GM18505 (cell line): ENCODE data around the gene DNER.

Experiments
- ATAC-seq: cut with Tn5 transposase; IDR thresholded peaks from one replicate; pipeline ENCODE4 v1.9.1; 2021; ENCODE audit not compliant: unreplicated experiment
- POLR2A ChIP-seq: IDR thresholded peaks from 4 replicates; pipeline ENCODE4 v1.6.1; 2011; ENCODE audit warnings: borderline replicate concordance; ENCODE audit not compliant: insufficient read depth, insufficient read length; ENCODE audit errors: extremely low read depth

DNER gene

DNA sequence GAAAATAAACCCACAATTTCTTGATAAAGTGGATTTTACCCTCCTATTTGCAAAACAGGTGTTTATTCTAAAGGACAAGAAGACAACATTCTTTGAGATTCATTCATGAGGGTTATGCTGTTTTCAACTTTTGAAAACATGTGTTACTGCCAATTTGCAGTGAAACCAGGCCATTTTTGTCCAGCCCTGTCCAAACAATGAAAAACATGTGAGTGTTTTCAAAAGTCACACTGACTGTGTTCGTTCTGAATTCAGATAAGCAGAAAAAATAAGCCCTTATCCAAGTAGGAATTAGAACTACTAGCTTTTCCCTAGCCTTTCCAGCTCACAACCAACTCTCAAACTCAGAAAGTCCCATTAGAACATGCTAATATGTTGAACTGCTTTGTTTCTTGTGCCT lies 295.2 kb downstream of the DNER start:
- no peak for TF ChIP-seq POLR2A
- no peak for ATAC-seq

DNA sequence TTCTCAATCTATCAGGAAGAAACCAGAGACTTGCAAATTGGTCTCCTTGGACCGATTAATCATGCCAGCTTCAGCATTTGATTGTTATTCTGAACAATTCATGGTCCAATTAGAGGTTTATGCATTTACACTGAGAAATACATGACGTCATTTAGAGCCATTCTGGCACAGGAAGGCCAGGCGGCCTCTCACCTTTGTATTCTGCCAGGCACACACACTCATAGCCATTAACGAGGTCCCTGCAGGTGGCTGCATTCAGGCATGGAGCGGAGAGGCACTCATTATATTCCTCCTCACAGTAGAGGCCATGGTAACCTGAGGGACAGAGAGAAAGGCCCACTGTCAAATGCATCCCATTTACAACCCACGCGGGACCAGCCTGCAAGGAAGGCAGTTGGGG lies 296.4 kb downstream of the DNER start:
- no peak for ATAC-seq
- TF ChIP-seq POLR2A = no peak

DNA sequence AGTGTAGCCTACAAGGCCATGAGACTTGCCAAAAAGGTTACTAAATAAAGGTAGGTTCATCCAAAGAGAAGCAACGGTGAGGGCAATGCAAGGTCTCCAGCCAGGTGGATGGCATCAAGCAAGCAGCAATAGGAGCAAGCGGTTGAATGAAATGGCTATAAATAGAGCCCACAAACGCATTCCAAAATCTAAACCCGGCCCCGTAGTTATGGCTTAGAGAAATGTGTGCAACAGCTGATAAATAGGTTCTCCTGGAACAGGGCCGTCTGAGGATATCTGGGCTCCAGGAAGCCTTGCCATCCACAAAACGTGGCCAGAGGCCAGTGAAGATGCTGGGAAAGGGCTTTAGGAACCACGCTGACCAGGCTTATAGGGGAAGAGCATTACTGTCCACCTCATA lies 297.2 kb downstream of the DNER start:
- TF ChIP-seq POLR2A = no peak
- no peak for ATAC-seq

DNA sequence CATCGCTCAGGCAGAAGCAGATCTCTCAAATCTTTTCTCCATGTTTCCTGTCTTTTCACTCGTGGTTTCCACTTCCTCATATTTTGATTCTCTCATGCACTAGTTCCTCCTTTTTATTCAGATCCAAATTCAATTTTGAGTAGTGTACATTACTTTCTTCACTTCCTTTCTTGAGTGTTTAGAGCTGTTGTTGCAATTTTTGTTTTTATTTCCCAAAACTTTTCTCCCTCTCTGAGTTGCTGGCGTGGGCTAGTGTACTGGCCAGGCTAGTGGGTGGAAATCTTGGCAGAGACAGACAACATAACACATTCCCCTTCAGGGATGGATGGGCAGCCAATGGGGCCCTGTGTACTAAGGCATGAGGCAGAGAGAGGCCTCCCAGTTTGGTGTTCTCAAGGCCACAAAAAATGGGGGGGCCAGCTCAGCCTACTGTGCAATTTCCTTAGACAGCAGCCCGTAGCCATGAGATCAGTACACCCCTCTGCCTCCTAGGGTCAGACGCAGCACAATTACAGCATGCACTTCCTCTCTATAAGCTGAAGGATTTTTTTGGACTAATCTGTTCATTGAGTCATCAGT lies 298.1 kb downstream of the DNER start:
- ATAC-seq = no peak
- TF ChIP-seq POLR2A = no peak

DNA sequence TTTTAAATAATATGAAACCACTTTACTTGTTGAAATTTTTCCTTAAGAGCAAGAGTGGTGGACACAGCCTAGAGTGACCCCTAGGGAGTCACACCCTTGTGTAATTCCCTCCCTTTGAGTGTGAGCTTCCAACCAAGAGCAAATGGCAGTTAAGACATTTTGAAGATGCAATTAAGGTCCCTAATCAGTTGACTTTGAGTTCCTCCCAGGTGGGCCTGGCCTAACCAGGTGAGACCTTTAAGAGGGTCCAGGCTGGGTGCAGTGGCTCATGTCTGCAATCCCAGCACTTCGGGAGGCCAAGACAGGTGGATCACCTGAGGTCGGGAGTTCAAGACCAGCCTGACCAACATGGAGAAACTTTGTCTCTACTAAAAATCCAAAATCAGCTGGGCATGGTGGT lies 299.7 kb downstream of the DNER start:
- no peak for TF ChIP-seq POLR2A
- no peak for ATAC-seq

DNA sequence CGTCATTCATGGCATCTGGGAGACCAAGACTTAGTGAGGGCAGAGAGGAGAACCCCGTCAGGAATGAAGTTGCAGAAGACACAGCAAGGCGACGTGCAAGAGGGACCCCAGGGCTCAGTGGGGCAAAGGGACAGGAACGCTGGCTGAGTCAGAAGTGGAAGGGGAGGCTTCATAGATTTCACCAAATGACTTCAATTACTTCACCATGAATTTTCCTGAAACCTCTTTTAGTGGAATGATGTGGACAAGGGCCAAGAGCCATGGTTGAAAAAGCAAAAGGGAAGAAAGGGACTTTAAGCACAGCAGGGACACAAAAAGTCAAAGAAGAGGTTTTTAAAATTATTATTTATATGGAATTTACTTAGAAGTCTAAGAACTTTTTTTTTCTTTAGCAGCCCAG lies 301.7 kb downstream of the DNER start:
- ATAC-seq = no peak
- TF ChIP-seq POLR2A = no peak

DNA sequence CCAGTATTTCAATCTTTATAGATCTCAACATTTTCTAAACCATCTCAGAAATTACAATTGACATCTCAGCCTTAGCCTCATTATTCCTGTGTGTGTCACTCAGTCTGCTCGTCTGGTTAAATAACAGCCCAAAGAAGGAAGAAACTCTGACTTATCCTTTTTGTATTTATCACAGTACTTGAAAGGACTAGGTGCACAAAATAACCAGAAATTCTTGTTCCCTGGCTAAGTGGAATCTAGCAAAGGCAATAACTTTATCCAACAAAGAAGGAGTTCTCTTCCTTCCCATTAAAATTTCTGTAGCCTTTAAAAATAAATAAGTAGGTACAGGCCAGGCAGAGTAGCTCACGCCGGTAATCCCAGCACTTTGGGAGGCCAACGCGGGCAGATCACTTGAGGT lies 303.4 kb downstream of the DNER start:
- ATAC-seq = no peak
- TF ChIP-seq POLR2A = no peak

DNA sequence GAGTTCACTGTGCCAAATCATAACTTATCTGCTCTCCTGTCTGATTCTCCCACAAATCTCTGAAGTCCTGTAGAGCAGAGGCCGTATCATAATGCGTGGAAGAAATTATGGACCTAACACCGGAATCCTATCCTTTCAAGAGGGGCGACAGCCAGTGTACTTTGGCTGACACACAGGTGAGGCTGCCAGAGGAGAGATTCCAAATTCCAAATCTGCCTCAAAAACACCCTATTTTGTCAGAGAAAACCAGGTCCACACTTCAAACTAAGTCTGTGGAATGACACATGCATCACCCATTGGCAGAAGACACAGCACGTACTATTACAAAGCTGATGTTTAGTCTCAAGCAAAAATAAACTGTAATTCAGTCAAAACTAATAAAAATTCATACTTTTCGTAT lies 304.1 kb downstream of the DNER start:
- no peak for TF ChIP-seq POLR2A
- ATAC-seq = no peak

DNA sequence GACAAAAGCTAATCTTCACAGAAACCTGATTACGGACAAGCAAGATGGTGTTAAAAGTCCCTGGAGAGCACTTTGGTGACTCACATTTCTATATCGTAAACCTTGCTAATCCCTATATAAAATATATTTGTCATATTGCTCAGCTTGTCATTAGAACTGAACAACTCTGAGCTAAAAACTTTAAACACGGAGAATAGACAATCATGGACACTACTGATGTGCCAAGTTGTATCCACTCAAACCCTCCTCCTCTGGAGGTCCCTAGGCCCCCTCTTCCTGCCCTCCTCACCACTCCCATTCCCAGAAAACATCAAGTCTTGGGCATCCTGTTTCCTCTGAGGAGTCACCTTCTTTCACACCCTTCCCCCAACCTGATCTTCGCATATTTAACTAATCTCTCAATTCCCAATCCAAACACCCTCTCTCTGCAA lies 304.6 kb downstream of the DNER start:
- TF ChIP-seq POLR2A = no peak
- ATAC-seq = no peak

DNA sequence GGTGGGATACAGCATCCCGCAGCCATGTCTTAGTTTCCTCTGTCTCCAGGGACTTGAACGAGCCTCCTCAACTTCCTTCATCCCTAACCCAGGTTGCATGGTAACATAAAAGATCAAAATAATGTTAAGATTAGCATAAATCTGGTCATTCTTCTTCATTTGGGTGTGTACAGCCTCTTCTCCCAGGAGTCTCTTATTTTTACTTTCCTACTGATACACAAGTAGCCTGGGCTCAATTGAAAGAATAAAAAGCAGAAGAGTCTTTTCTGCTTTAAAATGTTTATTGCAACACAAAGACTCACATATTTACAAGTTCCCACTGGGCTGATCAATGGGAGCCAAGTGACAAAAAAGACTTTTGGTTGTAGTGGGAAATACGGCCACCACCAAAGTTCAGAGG lies 305.4 kb downstream of the DNER start:
- TF ChIP-seq POLR2A = no peak
- ATAC-seq = no peak

DNA sequence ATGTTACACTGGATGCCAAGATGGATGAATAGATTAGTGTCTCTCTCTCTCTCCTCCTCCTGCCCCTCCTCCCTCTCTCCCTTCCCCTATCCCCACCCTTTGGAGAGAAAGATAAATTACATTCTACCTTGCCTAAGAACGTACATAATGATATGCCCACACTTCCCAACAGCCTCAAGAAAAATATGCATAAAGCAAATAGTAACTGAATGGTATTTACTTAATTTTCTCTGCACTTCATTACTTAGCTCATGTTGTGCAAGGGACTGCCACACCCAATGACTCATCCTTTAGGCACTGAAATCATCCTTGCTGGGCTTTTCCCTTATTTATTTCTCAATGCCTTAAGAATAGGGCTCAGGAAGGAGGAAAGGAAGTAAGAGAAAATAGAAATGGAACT lies 306.0 kb downstream of the DNER start:
- no peak for TF ChIP-seq POLR2A

DNA sequence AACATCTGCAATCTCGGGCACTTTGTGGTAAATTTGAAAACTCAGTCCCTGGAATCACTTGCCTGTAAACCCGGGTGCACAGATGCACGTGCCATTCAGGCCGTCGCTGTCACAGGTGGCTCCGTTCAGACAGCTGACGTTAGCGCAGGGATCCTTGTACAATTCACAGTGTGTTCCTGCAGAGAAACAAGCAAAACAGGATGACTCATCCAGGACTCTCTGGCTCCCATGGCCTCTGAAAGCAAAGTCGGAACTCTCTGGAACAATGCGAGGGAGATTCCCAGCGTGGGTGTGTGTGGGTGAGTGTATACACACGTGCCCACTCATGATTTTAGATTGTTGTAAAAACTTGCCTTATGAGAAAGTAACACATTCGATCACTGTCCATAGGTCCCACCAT lies 307.2 kb downstream of the DNER start:
- no peak for ATAC-seq

More for the DNA sequence above, 306.0 kb downstream of the DNER start:
- no peak for ATAC-seq

DNA sequence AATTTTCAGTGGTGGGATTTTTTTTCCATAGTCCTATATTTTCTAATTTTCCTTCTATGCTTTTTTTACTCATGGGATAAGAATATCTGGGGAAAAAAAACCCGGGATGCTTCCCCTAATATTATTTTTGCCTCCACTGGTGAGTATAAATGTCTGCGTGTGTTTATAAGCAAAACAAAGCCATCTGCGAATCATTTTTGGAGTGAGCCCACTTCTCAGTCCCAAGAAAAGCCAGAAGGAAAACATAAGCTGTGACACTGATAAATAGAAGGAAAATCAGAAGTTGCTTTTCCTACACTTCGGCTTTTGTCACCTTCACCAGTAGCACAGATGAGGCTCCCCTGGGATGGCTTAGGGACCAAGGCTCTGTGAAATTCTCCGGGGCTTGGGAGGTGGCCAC lies 308.6 kb downstream of the DNER start:
- ATAC-seq = no peak
- TF ChIP-seq POLR2A = no peak

More for the DNA sequence above, 307.2 kb downstream of the DNER start:
- TF ChIP-seq POLR2A = no peak

DNA sequence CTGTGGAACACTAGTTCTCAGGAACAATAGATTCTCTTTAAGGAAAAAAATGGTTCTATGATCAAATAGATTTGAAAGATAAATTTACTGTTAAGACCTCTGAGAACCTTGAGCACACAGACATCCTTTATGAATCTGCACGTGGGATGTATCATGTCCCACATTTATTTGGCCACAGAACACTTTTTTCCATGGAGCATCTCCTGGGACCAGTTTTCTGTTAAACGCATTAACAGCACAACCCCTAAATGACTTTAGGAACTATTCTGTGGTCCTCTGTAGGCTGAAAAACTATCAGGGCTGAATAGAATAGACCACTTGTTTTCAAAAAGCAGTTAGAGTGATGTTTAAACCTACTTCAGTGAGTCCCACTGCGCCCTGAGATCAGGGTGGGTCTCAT lies 311.1 kb downstream of the DNER start:
- ATAC-seq = no peak
- no peak for TF ChIP-seq POLR2A
